ENCODE results near the gene UMODL1. TPM values are rescaled to one million over a fixed set of nuclear protein-coding genes. Genes with fewer than 3 reads are reported as not detected.

UMODL1 gene
- total and polyA plus RNA-seq, 4 donors, result 0.10 to 0.28 (median 0.14) TPM; not detected in 1

GRCh38 chr21:42089093-42089631 lies 18.0 kb downstream of the UMODL1 start:
- no peak for TF ChIP-seq CTCF (IDR thresholded peaks at IDR 0.05; ENCODE audit: control extremely low read depth, extremely low read depth)
- no peak for DNase-seq

GRCh38 chr21:42089665-42090310 lies 18.7 kb downstream of the UMODL1 start:
- H3K36me3 ChIP-seq (ENCODE audit: control insufficient read depth in 4 of 4, insufficient read depth in 4 of 4, low read length in 4 of 4), result no peaks in the 10 kb centered on the region
- WGBS, 2 donors, result 93 to 95% methylated on average over 21 of the region's 21 CpGs
- ATAC-seq (ENCODE audit: insufficient read depth, low FRiP score), result no peak

More at GRCh38 chr21:42089093-42089631, 18.0 kb downstream of the UMODL1 start:
- ATAC-seq (ENCODE audit: insufficient read depth, low FRiP score), result no peak
- H3K4me3 ChIP-seq, result no peak overlapping the region
- no peaks in the 10 kb centered on the region for H3K4me1 ChIP-seq (ENCODE audit: control insufficient read depth in 5 of 5, insufficient read depth in 5 of 5, low read length in 5 of 5)
- WGBS, 2 donors, result 72 to 78% methylated on average over 12 of the region's 12 CpGs
- no peak overlapping the region for H3K27ac ChIP-seq (ENCODE audit: low read depth in 1 of 2, low read length in 1 of 2)
- no peak overlapping the region for H3K9ac ChIP-seq (ENCODE audit: insufficient read depth in 1 of 2, low read length in 2 of 2)
- no peaks in the 10 kb centered on the region for H3K36me3 ChIP-seq (ENCODE audit: control insufficient read depth in 4 of 4, insufficient read depth in 4 of 4, low read length in 4 of 4)
- H3K27me3 ChIP-seq (ENCODE audit: control insufficient read depth in 3 of 3, insufficient read depth in 3 of 3, low read length in 2 of 3), result peaks cover 0 to 19% (median 0%) of the 10 kb centered on the region in 3 donors
- peaks cover 0 to 2% (median 0%) of the 10 kb centered on the region in 4 donors for H3K9me3 ChIP-seq (ENCODE audit: control insufficient read depth in 4 of 4, insufficient read depth in 3 of 4, low read length in 3 of 4)

GRCh38 chr21:42091899-42092508 lies 20.9 kb downstream of the UMODL1 start:
- Histone ChIP-seq H3K27ac (ENCODE audit: low read depth in 1 of 2, low read length in 1 of 2) (no peak overlapping the region), H3K4me1 (ENCODE audit: control insufficient read depth in 5 of 5, insufficient read depth in 5 of 5, low read length in 5 of 5) (no peaks in the 10 kb centered on the region), H3K9me3 (ENCODE audit: control insufficient read depth in 4 of 4, insufficient read depth in 3 of 4, low read length in 3 of 4) (peaks cover 0 to 6% (median 4%) of the 10 kb centered on the region in 4 donors), H3K4me3 (no peak overlapping the region), H3K27me3 (ENCODE audit: control insufficient read depth in 3 of 3, insufficient read depth in 3 of 3, low read length in 2 of 3) (peaks cover 0 to 19% (median 0%) of the 10 kb centered on the region in 3 donors), H3K9ac (ENCODE audit: insufficient read depth in 1 of 2, low read length in 2 of 2) (no peak overlapping the region), H3K36me3 (ENCODE audit: control insufficient read depth in 4 of 4, insufficient read depth in 4 of 4, low read length in 4 of 4) (no peaks in the 10 kb centered on the region)
- WGBS, 2 donors, result 65 to 69% methylated on average over 14 of the region's 14 CpGs
- no peak for ATAC-seq (ENCODE audit: insufficient read depth, low FRiP score)
- no peak for DNase-seq
- TF ChIP-seq CTCF (IDR thresholded peaks at IDR 0.05; ENCODE audit: control extremely low read depth, extremely low read depth), result no peak

More at GRCh38 chr21:42089665-42090310, 18.7 kb downstream of the UMODL1 start:
- Histone ChIP-seq H3K9ac (ENCODE audit: insufficient read depth in 1 of 2, low read length in 2 of 2) (no peak overlapping the region), H3K4me1 (ENCODE audit: control insufficient read depth in 5 of 5, insufficient read depth in 5 of 5, low read length in 5 of 5) (no peaks in the 10 kb centered on the region), H3K4me3 (no peak overlapping the region), H3K27me3 (ENCODE audit: control insufficient read depth in 3 of 3, insufficient read depth in 3 of 3, low read length in 2 of 3) (peaks cover 0 to 19% (median 0%) of the 10 kb centered on the region in 3 donors), H3K9me3 (ENCODE audit: control insufficient read depth in 4 of 4, insufficient read depth in 3 of 4, low read length in 3 of 4) (peaks cover 0 to 5% (median 1%) of the 10 kb centered on the region in 4 donors), H3K27ac (ENCODE audit: low read depth in 1 of 2, low read length in 1 of 2) (no peak overlapping the region)
- TF ChIP-seq CTCF (IDR thresholded peaks at IDR 0.05; ENCODE audit: control extremely low read depth, extremely low read depth), result no peak
- no peak for DNase-seq

All from lung (tissue), 12 donors.